K562 (cell line): ENCODE measurements around the gene QKI. TPM values are rescaled to one million over a fixed set of nuclear protein-coding genes. Genes with fewer than 3 reads are reported as not detected.

ENCODE experiments used
- HNRNPH1 ChIP-seq: fragments of 200-400 bp; formaldehyde crosslinking; optimal IDR thresholded peaks from 2 replicates; pipeline ENCODE3; 2017; ENCODE audit warnings: low read depth, mild to moderate bottlenecking, low read length, moderate library complexity
- NFRKB ChIP-seq: fragments of 450-650 bp; IDR thresholded peaks from 2 replicates; pipeline ENCODE4 v1.6.1; 2016; ENCODE audit warnings: low read depth
- PHB ChIP-seq: fragments of 250-450 bp; sonication (Bioruptor Pico); IDR thresholded peaks from 2 replicates; pipeline ENCODE4 v1.5.0; 2021
- PHTF2 ChIP-seq: fragments of 250-450 bp; sonication (Bioruptor Pico); IDR thresholded peaks from 2 replicates; pipeline ENCODE4 v1.5.0; 2021; ENCODE audit warnings: mild to moderate bottlenecking
- SMAD4 ChIP-seq: fragments of 250-450 bp; sonication (Bioruptor Pico); conservative IDR thresholded peaks from 2 replicates; pipeline ENCODE4 v1.8.0; 2021; ENCODE audit warnings: inconsistent platforms, mild to moderate bottlenecking, moderate library complexity
- ZNF133 ChIP-seq: fragments of 250-450 bp; sonication (Bioruptor Pico); IDR thresholded peaks from 2 replicates; pipeline ENCODE4 v1.4.0; 2020; ENCODE audit warnings: mild to moderate bottlenecking
- polyA plus RNA-seq, 8 experiments: library from polyadenylated mRNA; depleted of rRNA in 4 of 8; stranded (reverse) in 5 of 8; unstranded in 3 of 8; fragments of >200 nt; fragmentation: Nextera tagmentation in 2 of 8; fragmentation: Illumina TruSeq in 1 of 8; extraction: Ambion mirVana in 2 of 8; extraction: Trizol in 1 of 8; gene quantifications; 2 replicates each; pipeline versions ENCODE4 v1.2.1 to v1.2.3, GENCODE V29; 2011 to 2014; ENCODE audit warnings: inconsistent platforms in 1 of 8, missing spikeins in 1 of 8
- total RNA-seq, 7 experiments: library from RNA; depleted of rRNA in 6 of 7; stranded (reverse); fragments of >200 nt in 6 of 7; fragmentation: Illumina TruSeq in 2 of 7; extraction: Trizol in 2 of 7; gene quantifications; 2 replicates each; pipeline versions ENCODE4 v1.2.1 to v1.2.3, GENCODE V29; 2011 to 2021; ENCODE audit warnings: low replicate concordance in 1 of 7
- TF ChIP-seq, protein P1 (sequence below): fragments of 450-650 bp; IDR thresholded peaks from 2 replicates; pipeline ENCODE4 v1.6.1; 2016; ENCODE audit warnings: mild to moderate bottlenecking, moderate library complexity
- TF ChIP-seq, protein P2 (sequence below): fragments of 450-650 bp; conservative IDR thresholded peaks from 2 replicates; pipeline ENCODE4 v1.6.1; 2016; ENCODE audit warnings: missing genetic modification characterization, low read depth, mild to moderate bottlenecking, missing compliant biosample characterization, moderate library complexity

QKI gene
- total and polyA plus RNA-seq, 9 of the 15 experiments (the other 6 are each of a cell fraction or from before 2014, with no cell fraction given), result 20.4 to 215 (median 123) TPM

DNA sequence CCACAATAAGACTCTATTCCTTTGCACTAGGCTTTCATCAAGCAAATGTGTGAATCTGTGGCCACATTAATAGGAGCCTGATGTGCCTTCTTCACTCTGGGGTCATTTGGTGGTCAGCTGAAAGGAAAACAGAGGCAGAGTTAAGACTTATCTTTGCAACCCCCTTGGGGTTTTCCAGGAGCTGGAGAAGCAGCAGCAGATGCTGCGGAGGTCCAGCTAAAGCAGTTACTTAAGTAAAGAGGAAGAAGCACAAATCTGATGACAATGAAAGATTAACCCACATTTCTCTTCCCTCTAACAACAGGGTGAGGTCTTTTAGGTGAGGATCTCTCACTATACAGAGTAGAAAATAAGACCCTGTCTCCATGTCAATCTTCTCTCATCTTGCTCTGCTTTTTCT, 45.4 kb upstream of the QKI start (continued):
- TF ChIP-seq, protein P1, sequence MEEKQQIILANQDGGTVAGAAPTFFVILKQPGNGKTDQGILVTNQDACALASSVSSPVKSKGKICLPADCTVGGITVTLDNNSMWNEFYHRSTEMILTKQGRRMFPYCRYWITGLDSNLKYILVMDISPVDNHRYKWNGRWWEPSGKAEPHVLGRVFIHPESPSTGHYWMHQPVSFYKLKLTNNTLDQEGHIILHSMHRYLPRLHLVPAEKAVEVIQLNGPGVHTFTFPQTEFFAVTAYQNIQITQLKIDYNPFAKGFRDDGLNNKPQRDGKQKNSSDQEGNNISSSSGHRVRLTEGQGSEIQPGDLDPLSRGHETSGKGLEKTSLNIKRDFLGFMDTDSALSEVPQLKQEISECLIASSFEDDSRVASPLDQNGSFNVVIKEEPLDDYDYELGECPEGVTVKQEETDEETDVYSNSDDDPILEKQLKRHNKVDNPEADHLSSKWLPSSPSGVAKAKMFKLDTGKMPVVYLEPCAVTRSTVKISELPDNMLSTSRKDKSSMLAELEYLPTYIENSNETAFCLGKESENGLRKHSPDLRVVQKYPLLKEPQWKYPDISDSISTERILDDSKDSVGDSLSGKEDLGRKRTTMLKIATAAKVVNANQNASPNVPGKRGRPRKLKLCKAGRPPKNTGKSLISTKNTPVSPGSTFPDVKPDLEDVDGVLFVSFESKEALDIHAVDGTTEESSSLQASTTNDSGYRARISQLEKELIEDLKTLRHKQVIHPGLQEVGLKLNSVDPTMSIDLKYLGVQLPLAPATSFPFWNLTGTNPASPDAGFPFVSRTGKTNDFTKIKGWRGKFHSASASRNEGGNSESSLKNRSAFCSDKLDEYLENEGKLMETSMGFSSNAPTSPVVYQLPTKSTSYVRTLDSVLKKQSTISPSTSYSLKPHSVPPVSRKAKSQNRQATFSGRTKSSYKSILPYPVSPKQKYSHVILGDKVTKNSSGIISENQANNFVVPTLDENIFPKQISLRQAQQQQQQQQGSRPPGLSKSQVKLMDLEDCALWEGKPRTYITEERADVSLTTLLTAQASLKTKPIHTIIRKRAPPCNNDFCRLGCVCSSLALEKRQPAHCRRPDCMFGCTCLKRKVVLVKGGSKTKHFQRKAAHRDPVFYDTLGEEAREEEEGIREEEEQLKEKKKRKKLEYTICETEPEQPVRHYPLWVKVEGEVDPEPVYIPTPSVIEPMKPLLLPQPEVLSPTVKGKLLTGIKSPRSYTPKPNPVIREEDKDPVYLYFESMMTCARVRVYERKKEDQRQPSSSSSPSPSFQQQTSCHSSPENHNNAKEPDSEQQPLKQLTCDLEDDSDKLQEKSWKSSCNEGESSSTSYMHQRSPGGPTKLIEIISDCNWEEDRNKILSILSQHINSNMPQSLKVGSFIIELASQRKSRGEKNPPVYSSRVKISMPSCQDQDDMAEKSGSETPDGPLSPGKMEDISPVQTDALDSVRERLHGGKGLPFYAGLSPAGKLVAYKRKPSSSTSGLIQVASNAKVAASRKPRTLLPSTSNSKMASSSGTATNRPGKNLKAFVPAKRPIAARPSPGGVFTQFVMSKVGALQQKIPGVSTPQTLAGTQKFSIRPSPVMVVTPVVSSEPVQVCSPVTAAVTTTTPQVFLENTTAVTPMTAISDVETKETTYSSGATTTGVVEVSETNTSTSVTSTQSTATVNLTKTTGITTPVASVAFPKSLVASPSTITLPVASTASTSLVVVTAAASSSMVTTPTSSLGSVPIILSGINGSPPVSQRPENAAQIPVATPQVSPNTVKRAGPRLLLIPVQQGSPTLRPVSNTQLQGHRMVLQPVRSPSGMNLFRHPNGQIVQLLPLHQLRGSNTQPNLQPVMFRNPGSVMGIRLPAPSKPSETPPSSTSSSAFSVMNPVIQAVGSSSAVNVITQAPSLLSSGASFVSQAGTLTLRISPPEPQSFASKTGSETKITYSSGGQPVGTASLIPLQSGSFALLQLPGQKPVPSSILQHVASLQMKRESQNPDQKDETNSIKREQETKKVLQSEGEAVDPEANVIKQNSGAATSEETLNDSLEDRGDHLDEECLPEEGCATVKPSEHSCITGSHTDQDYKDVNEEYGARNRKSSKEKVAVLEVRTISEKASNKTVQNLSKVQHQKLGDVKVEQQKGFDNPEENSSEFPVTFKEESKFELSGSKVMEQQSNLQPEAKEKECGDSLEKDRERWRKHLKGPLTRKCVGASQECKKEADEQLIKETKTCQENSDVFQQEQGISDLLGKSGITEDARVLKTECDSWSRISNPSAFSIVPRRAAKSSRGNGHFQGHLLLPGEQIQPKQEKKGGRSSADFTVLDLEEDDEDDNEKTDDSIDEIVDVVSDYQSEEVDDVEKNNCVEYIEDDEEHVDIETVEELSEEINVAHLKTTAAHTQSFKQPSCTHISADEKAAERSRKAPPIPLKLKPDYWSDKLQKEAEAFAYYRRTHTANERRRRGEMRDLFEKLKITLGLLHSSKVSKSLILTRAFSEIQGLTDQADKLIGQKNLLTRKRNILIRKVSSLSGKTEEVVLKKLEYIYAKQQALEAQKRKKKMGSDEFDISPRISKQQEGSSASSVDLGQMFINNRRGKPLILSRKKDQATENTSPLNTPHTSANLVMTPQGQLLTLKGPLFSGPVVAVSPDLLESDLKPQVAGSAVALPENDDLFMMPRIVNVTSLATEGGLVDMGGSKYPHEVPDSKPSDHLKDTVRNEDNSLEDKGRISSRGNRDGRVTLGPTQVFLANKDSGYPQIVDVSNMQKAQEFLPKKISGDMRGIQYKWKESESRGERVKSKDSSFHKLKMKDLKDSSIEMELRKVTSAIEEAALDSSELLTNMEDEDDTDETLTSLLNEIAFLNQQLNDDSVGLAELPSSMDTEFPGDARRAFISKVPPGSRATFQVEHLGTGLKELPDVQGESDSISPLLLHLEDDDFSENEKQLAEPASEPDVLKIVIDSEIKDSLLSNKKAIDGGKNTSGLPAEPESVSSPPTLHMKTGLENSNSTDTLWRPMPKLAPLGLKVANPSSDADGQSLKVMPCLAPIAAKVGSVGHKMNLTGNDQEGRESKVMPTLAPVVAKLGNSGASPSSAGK, result no peak
- TF ChIP-seq PHB (CRISPR knock-in tag) (no peak), SMAD4 (CRISPR knock-in tag) (no peak), HNRNPH1 (no peak), PHTF2 (CRISPR knock-in tag) (no peak), NFRKB (no peak), ZNF133 (CRISPR knock-in tag) (no peak)
- TF ChIP-seq, protein P2, sequence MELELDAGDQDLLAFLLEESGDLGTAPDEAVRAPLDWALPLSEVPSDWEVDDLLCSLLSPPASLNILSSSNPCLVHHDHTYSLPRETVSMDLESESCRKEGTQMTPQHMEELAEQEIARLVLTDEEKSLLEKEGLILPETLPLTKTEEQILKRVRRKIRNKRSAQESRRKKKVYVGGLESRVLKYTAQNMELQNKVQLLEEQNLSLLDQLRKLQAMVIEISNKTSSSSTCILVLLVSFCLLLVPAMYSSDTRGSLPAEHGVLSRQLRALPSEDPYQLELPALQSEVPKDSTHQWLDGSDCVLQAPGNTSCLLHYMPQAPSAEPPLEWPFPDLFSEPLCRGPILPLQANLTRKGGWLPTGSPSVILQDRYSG, result no peak
